GM21360 (cell line): Measurements from ENCODE around the gene SMC4.

ENCODE experiments used
- ATAC-seq: cut with Tn5 transposase; IDR thresholded peaks from one replicate; pipeline ENCODE4 v1.9.1; 2021; ENCODE audit warnings: mild to moderate bottlenecking, moderate library complexity; ENCODE audit not compliant: unreplicated experiment

Gene SMC4

DNA sequence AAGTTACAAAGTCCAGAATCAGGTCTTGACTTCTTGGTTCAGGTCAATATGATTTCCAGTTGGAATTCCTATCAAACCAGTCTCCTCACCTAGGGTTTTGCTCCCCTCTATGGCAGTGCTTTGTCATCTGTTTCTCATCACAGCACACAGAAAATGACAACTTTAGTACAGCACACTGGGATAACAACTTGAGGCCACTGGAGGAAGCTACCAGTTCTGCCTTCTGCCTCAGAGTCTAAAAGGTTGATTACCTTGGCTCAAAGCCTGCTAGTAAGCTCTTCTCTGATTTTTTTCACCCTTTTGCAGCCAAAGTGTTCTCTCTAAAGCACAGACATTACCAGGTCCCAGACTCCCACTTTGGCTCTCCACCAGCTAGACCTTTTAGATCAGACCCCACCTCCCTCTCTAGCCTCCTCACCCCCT, 75.0 kb downstream of the SMC4 start:
- no peak for ATAC-seq

DNA sequence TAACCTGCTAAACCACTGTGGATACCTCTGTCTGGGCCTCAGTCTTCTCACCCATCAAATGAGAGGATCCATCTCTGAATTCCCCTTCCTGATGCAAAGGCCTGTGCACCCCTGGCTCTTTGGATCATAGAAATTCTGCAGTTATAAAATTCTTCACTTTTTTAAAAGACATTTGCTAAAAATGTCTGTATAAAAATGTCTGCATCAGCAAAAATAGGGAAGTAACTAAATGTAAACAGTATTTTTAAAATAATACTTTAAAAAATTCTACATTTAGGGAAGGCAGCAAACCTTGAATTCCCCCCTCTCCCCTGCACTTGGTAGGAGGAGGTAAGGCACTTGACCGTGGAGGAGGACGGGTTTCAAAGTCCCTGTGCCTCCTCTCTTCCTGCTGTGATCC, 75.7 kb downstream of the SMC4 start:
- no peak for ATAC-seq

DNA sequence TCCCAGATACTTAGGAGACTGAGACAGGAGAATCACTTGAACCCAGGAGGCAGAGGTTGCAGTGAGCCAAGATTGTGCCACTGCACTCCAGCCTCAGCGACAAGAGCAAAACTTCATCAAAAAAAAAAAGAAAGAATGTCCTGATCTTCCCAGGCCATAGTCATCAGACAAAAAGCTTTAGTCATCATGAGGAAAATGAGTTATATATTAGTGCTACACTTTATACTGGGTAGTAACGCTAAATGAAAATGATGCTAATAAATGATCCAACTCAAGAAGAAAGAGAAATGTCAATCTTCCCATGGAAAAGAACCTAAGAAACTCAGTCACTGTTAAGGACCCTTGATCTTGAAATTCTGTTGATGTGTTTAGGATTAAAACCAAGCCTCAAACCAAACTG, 76.4 kb downstream of the SMC4 start:
- ATAC-seq = no peak

DNA sequence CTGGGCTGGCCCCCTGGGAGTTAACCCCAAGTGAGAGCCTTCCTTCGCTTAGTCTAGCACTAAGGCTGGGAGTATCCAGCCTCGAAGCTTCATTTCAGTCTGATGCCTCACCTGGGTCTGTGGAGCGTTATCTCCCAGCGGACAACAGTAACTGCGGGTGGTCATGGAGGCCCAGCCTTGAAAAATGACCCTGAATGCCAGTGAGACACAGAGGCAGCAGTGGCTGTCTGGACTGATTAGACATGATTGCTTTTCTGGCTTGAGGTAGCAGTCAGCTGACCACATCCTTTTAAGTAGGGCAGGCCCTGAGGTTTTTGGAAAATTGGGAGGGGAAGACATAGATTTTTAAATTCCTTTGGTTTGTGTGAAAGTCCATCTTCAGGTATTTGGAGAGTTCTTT, 78.3 kb downstream of the SMC4 start:
- ATAC-seq = no peak

DNA sequence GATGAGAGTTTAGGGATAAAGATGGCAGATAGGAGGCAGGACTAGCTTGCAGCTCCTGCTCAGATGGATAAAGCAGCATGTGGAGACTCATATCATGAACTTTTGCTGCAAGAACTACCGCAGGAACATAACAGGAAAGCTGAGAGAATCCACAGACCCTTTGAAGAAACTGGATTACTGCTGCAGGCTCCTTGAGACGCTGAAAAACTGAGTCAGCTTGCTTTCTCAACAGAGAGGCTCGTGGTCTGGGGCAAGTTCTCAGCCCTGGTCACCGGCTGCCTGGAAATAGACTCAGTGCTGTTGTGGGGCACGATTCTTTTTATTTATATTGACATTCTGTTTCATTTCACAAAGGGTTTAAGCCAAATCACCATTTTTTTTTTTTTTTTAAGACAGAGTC, 78.9 kb downstream of the SMC4 start:
- ATAC-seq = no peak

DNA sequence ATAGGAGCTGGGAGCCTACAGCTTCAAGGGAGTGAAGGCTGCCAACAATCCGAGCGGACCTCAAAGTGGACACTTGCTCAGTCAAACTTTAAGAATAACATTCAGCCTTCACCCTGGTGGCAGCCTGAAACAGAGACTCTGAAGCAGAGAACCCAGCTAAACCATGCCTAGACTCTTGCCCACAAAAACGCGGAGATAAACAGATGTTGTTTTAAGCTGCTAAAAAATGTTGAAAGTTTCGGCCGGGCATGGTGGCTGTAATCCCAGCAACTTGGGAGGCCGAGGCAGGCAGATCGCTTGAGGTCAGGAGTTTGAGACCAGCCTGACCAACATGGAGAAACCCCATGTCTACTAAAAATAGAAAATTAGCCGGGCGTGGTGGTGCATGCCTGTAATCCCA, 79.9 kb downstream of the SMC4 start:
- ATAC-seq = no peak

DNA sequence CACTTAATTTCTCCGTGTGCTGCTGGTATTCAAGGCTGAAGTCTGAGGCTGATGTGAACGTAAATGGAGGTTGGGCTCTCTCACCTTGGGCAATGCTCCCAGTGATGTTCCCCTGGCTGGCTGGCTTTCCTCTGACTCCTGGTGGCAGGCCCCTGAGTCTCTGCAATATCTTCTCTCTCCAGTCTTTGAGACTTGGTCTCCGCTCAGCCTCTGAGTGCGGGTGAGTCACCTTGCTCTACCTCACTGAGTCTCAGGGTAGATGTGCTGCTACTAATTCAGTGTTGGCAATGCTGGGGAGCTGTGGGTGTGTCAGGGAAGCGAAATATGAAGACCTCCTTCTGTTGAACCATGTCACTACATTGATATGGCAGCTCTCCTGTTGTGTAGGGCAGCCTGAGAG, 81.5 kb downstream of the SMC4 start:
- ATAC-seq = no peak

DNA sequence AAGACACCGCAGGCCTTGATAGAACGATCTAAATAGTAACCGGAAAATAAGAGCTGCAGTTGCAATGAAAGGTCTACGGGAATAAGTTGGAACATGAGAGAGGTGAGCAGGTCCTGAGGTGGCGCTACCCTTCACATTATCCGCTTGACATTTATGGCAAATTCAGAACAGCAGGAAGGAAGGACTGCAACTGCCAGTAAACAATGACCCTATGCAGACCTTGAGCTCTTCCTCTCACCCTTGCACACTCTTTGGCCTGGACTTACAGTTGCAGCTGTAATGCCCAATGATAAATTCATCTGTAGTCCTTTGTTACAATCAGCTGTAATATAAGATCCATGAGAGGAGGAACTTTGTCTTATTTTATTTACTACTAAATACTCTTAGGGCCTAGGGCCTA, 82.4 kb downstream of the SMC4 start:
- no peak for ATAC-seq

DNA sequence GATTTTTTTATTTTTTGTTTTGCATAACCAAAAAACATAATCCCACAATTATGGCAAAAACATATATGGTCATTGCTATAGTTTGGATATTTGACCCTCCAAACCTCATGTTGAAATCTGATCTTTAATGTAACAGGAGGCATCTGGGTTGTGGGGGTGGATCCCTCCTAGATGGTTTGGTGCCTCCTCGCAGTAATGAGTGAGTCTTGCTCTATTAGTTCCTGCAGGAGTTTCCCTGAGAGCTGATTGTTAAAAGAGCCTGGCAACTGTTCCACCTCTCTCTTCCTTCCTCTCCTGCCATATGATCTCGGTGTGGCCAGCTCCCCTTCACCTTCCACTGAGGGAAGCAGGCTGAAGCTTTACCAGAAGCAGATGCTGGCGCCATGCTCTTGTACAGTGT, 83.3 kb downstream of the SMC4 start:
- ATAC-seq = no peak
